WTC11 (cell line): ENCODE results near the gene PPP1R14D.

Experiments used
- E2F1 ChIP-seq: sonication (generic); formaldehyde crosslinking; IDR thresholded peaks from 2 replicates; pipeline ENCODE4 v1.8.0; 2022; ENCODE audit warnings: mild to moderate bottlenecking, missing genetic modification reagents
- ZNF138 ChIP-seq: sonication (generic); formaldehyde crosslinking; conservative IDR thresholded peaks from 2 replicates; pipeline ENCODE4 v1.8.1; 2022; ENCODE audit warnings: mild to moderate bottlenecking, moderate library complexity, missing genetic modification reagents
- TF ChIP-seq, protein P1 (sequence below): fragments of 200-600 bp; IDR thresholded peaks from 2 replicates; pipeline ENCODE4 v1.8.0; 2022; ENCODE audit warnings: antibody characterized with exemption
- TF ChIP-seq, protein P2 (sequence below): sonication (generic); formaldehyde crosslinking; IDR thresholded peaks from 2 replicates; pipeline ENCODE4 v1.8.0; 2022; ENCODE audit warnings: mild to moderate bottlenecking, missing genetic modification reagents
- TF ChIP-seq, protein P3 (sequence below): sonication (generic); formaldehyde crosslinking; IDR thresholded peaks from 2 replicates; pipeline ENCODE4 v1.8.1; 2023; ENCODE audit warnings: mild to moderate bottlenecking, moderate library complexity, missing genetic modification reagents

DNA sequence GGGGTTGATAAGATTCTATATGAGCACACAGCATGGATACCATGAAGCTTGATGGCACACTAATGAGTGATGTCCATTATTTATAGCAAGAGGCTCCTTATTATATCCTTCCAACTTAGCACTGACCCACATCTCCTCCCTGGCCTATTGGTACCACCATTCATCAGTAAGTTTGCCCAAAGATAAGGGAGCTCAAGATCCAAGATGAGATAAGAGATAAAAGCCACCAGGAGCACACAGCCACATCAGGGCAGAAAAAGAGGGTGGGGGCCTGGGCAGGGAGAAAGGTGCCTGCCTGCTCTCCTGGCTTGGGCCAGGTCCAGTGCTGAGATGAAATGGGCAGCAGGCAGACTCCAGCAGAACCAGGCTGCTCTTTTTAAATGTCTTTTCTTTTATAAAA lies 4.4 kb upstream of the PPP1R14D start:
- TF ChIP-seq, protein P1, sequence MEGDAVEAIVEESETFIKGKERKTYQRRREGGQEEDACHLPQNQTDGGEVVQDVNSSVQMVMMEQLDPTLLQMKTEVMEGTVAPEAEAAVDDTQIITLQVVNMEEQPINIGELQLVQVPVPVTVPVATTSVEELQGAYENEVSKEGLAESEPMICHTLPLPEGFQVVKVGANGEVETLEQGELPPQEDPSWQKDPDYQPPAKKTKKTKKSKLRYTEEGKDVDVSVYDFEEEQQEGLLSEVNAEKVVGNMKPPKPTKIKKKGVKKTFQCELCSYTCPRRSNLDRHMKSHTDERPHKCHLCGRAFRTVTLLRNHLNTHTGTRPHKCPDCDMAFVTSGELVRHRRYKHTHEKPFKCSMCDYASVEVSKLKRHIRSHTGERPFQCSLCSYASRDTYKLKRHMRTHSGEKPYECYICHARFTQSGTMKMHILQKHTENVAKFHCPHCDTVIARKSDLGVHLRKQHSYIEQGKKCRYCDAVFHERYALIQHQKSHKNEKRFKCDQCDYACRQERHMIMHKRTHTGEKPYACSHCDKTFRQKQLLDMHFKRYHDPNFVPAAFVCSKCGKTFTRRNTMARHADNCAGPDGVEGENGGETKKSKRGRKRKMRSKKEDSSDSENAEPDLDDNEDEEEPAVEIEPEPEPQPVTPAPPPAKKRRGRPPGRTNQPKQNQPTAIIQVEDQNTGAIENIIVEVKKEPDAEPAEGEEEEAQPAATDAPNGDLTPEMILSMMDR = no peak
- TF ChIP-seq ZNF138 (CRISPR knock-in tag) = no peak
- TF ChIP-seq, protein P2, sequence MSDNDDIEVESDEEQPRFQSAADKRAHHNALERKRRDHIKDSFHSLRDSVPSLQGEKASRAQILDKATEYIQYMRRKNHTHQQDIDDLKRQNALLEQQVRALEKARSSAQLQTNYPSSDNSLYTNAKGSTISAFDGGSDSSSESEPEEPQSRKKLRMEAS (CRISPR knock-in tag) = no peak
- TF ChIP-seq, protein P3, sequence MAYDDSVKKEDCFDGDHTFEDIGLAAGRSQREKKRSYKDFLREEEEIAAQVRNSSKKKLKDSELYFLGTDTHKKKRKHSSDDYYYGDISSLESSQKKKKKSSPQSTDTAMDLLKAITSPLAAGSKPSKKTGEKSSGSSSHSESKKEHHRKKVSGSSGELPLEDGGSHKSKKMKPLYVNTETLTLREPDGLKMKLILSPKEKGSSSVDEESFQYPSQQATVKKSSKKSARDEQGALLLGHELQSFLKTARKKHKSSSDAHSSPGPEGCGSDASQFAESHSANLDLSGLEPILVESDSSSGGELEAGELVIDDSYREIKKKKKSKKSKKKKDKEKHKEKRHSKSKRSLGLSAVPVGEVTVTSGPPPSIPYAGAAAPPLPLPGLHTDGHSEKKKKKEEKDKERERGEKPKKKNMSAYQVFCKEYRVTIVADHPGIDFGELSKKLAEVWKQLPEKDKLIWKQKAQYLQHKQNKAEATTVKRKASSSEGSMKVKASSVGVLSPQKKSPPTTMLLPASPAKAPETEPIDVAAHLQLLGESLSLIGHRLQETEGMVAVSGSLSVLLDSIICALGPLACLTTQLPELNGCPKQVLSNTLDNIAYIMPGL = no peak
- TF ChIP-seq E2F1 (CRISPR knock-in tag) = no peak
